OCI-LY7 (cell line): ENCODE data around the gene TMEM255B. TPM values are rescaled to one million over a fixed set of nuclear protein-coding genes. Genes with fewer than 3 reads are reported as not detected.

ENCODE experiments used
- total RNA-seq, 2 experiments: library from RNA; depleted of rRNA in 1 of 2; stranded (reverse); fragments of >200 nt in 1 of 2; shearing (Covaris generic) in 1 of 2; gene quantifications; 2 replicates each; pipeline ENCODE4 v1.2.3, GENCODE V29; 2014 to 2022

TMEM255B gene
- total RNA-seq, 2 experiments from 2014 or later = 2.6 to 6.8 TPM

Other genes with a start within 250 kb of the TMEM255B start
- 81.2 and 87.9 TPM in 2 replicates for gene TFDP1, start 174.5 kb upstream of the TMEM255B start, total RNA-seq (2014; rRNA removed; shearing (Covaris generic))
- gene TFDP1, start 174.5 kb upstream of the TMEM255B start, total RNA-seq (2022) = 111 and 119 TPM in 2 replicates
- gene ATP4B, start 101.0 kb upstream of the TMEM255B start, total RNA-seq (2014; rRNA removed; shearing (Covaris generic)) = not detected in 2 replicates
- gene ATP4B, start 101.0 kb upstream of the TMEM255B start, total RNA-seq (2022) = not detected in 2 replicates
- gene GRK1, start 92.0 kb upstream of the TMEM255B start, total RNA-seq (2014; rRNA removed; shearing (Covaris generic)) = not detected in 2 replicates
- not detected in 2 replicates for gene GRK1, start 92.0 kb upstream of the TMEM255B start, total RNA-seq (2022)
- gene GAS6, start 104.8 kb downstream of the TMEM255B start, total RNA-seq (2014; rRNA removed; shearing (Covaris generic)) = not detected in 2 replicates
- gene GAS6, start 104.8 kb downstream of the TMEM255B start, total RNA-seq (2022) = not detected in 2 replicates
- not detected in 2 replicates for gene C13orf46, start 214.8 kb downstream of the TMEM255B start, total RNA-seq (2014; rRNA removed; shearing (Covaris generic))
- gene C13orf46, start 214.8 kb downstream of the TMEM255B start, total RNA-seq (2022) = 0.09 and 0.21 TPM in 2 replicates